ENCODE results near the gene PLA2G5. TPM values are rescaled to one million over a fixed set of nuclear protein-coding genes. Genes with fewer than 3 reads are reported as not detected.
"Not testable (repeated sequence)": the region's sequence is repeated elsewhere in the genome, so short reads cannot be mapped to it uniquely, and the experiment has no call there.

PLA2G5 gene
- total RNA-seq, 2 experiments from 2014 or later: not detected

GRCh38 chr1:20125100-20125499 is 55.1 kb downstream of the PLA2G5 start:
- ATAC-seq (no peak), DNase-seq (no peak)
- ChIA-PET POLR2A (no interaction called here), CTCF (interaction anchor here (0.6 to 1.0 kb wide), 2 partner anchors 27 to 213 kb away, joined by 3 to 6 read pairs; no protein-coding TSS in a partner anchor)
- Mint-ChIP-seq H3K9me3 (no peaks in the 10 kb centered on the region), H3K27ac (no peak overlapping the region), H3K4me3 (no peak overlapping the region), H3K4me1 (ENCODE audit: low read depth) (no peaks in the 10 kb centered on the region), H3K36me3 (ENCODE audit: low read depth) (no peaks in the 10 kb centered on the region), H3K27me3 (peaks cover 17% of the 10 kb centered on the region)
- intact Hi-C loops (cut with micrococcal nuclease): no loop called here
- TF ChIP-seq CTCF (IDR thresholded peaks at IDR 0.05): no peak

- H3K36me3 Mint-ChIP-seq (ENCODE audit: low read depth): no peaks in the 10 kb centered on the region
- no peak overlapping the region for H3K27ac Mint-ChIP-seq
- ChIA-PET CTCF (interaction anchor here (1.0 kb wide), 1 partner anchor 26 kb away, joined by 6 read pairs; no protein-coding TSS in a partner anchor), POLR2A (no interaction called here)
- H3K4me1 Mint-ChIP-seq (ENCODE audit: low read depth): no peaks in the 10 kb centered on the region
- H3K27me3 Mint-ChIP-seq: peaks cover 12% of the 10 kb centered on the region
- no peaks in the 10 kb centered on the region for H3K9me3 Mint-ChIP-seq
- intact Hi-C loops (cut with micrococcal nuclease): no loop called here
- ATAC-seq: no peak
- no peak for TF ChIP-seq CTCF (IDR thresholded peaks at IDR 0.05)
- DNase-seq: peak; percentile 11
- no peak overlapping the region for H3K4me3 Mint-ChIP-seq
Observed at GRCh38 chr1:20126041-20126805, 56.2 kb downstream of the PLA2G5 start.

GRCh38 chr1:20126806-20127440 is 56.9 kb downstream of the PLA2G5 start:
- H3K9me3 Mint-ChIP-seq: no peaks in the 10 kb centered on the region
- no peaks in the 10 kb centered on the region for H3K4me1 Mint-ChIP-seq (ENCODE audit: low read depth)
- intact Hi-C loops (cut with micrococcal nuclease): no loop called here
- DNase-seq: no peak
- TF ChIP-seq CTCF (IDR thresholded peaks at IDR 0.05): no peak
- ChIA-PET POLR2A (no interaction called here), CTCF (no interaction called here)
- no peak overlapping the region for H3K27ac Mint-ChIP-seq
- H3K4me3 Mint-ChIP-seq: no peak overlapping the region
- H3K27me3 Mint-ChIP-seq: peaks cover 13% of the 10 kb centered on the region
- no peaks in the 10 kb centered on the region for H3K36me3 Mint-ChIP-seq (ENCODE audit: low read depth)
- ATAC-seq: no peak

GRCh38 chr1:20130518-20130917 is 60.5 kb downstream of the PLA2G5 start:
- H3K4me3 Mint-ChIP-seq; H3K9me3 Mint-ChIP-seq; intact Hi-C loops (cut with micrococcal nuclease); DNase-seq; ATAC-seq; CTCF ChIA-PET; H3K4me1 Mint-ChIP-seq (ENCODE audit: low read depth); H3K27ac Mint-ChIP-seq; H3K36me3 Mint-ChIP-seq (ENCODE audit: low read depth): not testable (repeated sequence)
- H3K27me3 Mint-ChIP-seq: peaks cover 11% of the 10 kb centered on the region
- POLR2A ChIA-PET: interaction anchor here (0.9 kb wide), 1 partner anchor 16 kb away, joined by 3 read pairs; no protein-coding TSS in a partner anchor

- intact Hi-C loops (cut with micrococcal nuclease): no loop called here
- H3K36me3 Mint-ChIP-seq (ENCODE audit: low read depth): no peaks in the 10 kb centered on the region
- H3K27me3 Mint-ChIP-seq: peaks cover 11% of the 10 kb centered on the region
- DNase-seq (no peak), ATAC-seq (no peak)
- no peak overlapping the region for H3K4me3 Mint-ChIP-seq
- ChIA-PET CTCF (no interaction called here), POLR2A (no interaction called here)
- H3K27ac Mint-ChIP-seq: no peak overlapping the region
- no peak for TF ChIP-seq CTCF (IDR thresholded peaks at IDR 0.05)
- no peaks in the 10 kb centered on the region for H3K9me3 Mint-ChIP-seq
- no peaks in the 10 kb centered on the region for H3K4me1 Mint-ChIP-seq (ENCODE audit: low read depth)
Observed at GRCh38 chr1:20134995-20135394, 65.0 kb downstream of the PLA2G5 start.

Measured in activated CD8-positive, alpha-beta T cell treated with anti-CD3 and anti-CD28 coated beads for 36 hours (primary cell).